IMR-90 (cell line): ENCODE data around the gene EFHB. TPM values are rescaled to one million over a fixed set of nuclear protein-coding genes. Genes with fewer than 3 reads are reported as not detected.

Experiments
- ATAC-seq: fragments of 200-7000 bp; cut with Tn5 transposase; 2 replicates; pipeline ENCODE4 v1.9.1; 2020; ENCODE audit warnings: low read depth, mild to moderate bottlenecking, moderate library complexity
- BruUV-seq: library from RNA; stranded (reverse); fragments of 400-500 nt; replicated peaks from 2 replicates; lab custom pipeline; 2021; lab: Mats Ljungman, UMichigan
- CTCF ChIA-PET: fragments of 300-600 bp; formaldehyde crosslinking; extraction: SDS; loops from one replicate; lab custom pipeline; 2021; ENCODE audit warnings: antibody characterized with exemption; lab: Yijun Ruan, JAX
- POLR2A ChIA-PET: fragments of 300-600 bp; sonication (Branson Sonifier 250); formaldehyde crosslinking; loops from one replicate; lab custom pipeline; 2022; ENCODE audit warnings: antibody characterized with exemption; ENCODE audit not compliant: unreplicated experiment; lab: Charles Lee
- DNase-seq: peaks from one replicate; pipeline ENCODE4 v3.0.0; 2013
- H2AFZ ChIP-seq: replicated peaks from 2 replicates; pipeline ENCODE3; 2013; ENCODE audit warnings: low read length, mild to moderate bottlenecking; ENCODE audit not compliant: poor library complexity
- H2AK5ac ChIP-seq: 2 replicates; pipeline ENCODE4 v1.6.1; 2013; ENCODE audit warnings: low read depth, low read length, inconsistent platforms
- H2AK9ac ChIP-seq: replicated peaks from 2 replicates; pipeline ENCODE3; 2013; ENCODE audit warnings: mild to moderate bottlenecking, low read depth, low read length, moderate library complexity; ENCODE audit not compliant: poor library complexity
- H2BK120ac ChIP-seq: 2 replicates; pipeline ENCODE4 v1.6.1; 2013; ENCODE audit warnings: low read depth, low read length, inconsistent platforms
- H2BK15ac ChIP-seq: 3 replicates; pipeline ENCODE4 v1.6.1; 2013; ENCODE audit warnings: low read depth, low read length, inconsistent platforms
- H2BK20ac ChIP-seq: 2 replicates; pipeline ENCODE4 v1.6.1; 2013; ENCODE audit warnings: low read depth, mild to moderate bottlenecking, inconsistent platforms, low read length, moderate library complexity
- H2BK5ac ChIP-seq: 2 replicates; pipeline ENCODE4 v1.6.1; 2013; ENCODE audit warnings: mild to moderate bottlenecking, low read depth, low read length, inconsistent platforms; ENCODE audit not compliant: poor library complexity, severe bottlenecking
- H3K14ac ChIP-seq: replicated peaks from 2 replicates; pipeline ENCODE4 v1.6.1; 2013; ENCODE audit warnings: low read depth, low read length, inconsistent platforms
- H3K18ac ChIP-seq: 2 replicates; pipeline ENCODE4 v1.6.1; 2013; ENCODE audit warnings: low read depth, low read length, control low read depth
- H3K23ac ChIP-seq: 2 replicates; pipeline ENCODE4 v1.6.1; 2013; ENCODE audit warnings: low read depth, low read length, inconsistent platforms
- H3K27ac ChIP-seq: 2 replicates; pipeline ENCODE4 v1.5.1; 2013; ENCODE audit warnings: mild to moderate bottlenecking, control low read depth, low read length; ENCODE audit not compliant: insufficient read depth
- H3K27me3 ChIP-seq: 2 replicates; pipeline ENCODE4 v1.6.1; 2013; ENCODE audit warnings: low read length; ENCODE audit not compliant: control insufficient read depth, insufficient read depth
- H3K36me3 ChIP-seq: 2 replicates; pipeline ENCODE4 v1.6.1; 2013; ENCODE audit warnings: low read length, mixed read lengths; ENCODE audit not compliant: control insufficient read depth, insufficient read depth
- H3K4ac ChIP-seq: 2 replicates; pipeline ENCODE4 v1.6.1; 2013; ENCODE audit warnings: low read depth, low read length, inconsistent platforms
- H3K4me1 ChIP-seq: 2 replicates; pipeline ENCODE4 v1.6.1; 2013; ENCODE audit warnings: low read length, mixed read lengths; ENCODE audit not compliant: control insufficient read depth, insufficient read depth
- H3K4me2 ChIP-seq: 2 replicates; pipeline ENCODE4 v1.6.1; 2013; ENCODE audit warnings: low read depth, mild to moderate bottlenecking, control low read depth, low read length, moderate library complexity
- H3K4me3 ChIP-seq: 2 replicates; pipeline ENCODE4 v1.5.1; 2013; ENCODE audit warnings: low read depth, mild to moderate bottlenecking, control low read depth, low read length, moderate library complexity; ENCODE audit not compliant: insufficient read depth
- H3K56ac ChIP-seq: 2 replicates; pipeline ENCODE4 v1.6.1; 2013; ENCODE audit warnings: low read length, inconsistent platforms; ENCODE audit not compliant: insufficient read depth; ENCODE audit errors: extremely low read depth
- H3K79me1 ChIP-seq, 2 experiments: 2 replicates each; pipeline ENCODE4 v1.6.1; 2013; ENCODE audit warnings: low read length in 2 of 2, inconsistent platforms in 1 of 2, low read depth in 1 of 2
- H3K9ac ChIP-seq: 2 replicates; pipeline ENCODE4 v1.6.1; 2013; ENCODE audit warnings: low read depth, low read length, control low read depth
- H3K9me1 ChIP-seq: 2 replicates; pipeline ENCODE4 v1.6.1; 2013; ENCODE audit warnings: low read length, inconsistent platforms; ENCODE audit not compliant: insufficient read depth
- H3K9me3 ChIP-seq: 2 replicates; pipeline ENCODE4 v1.6.1; 2013; ENCODE audit warnings: low read length; ENCODE audit not compliant: control insufficient read depth, insufficient read depth
- H4K20me1 ChIP-seq: 2 replicates; pipeline ENCODE4 v1.6.1; 2013; ENCODE audit warnings: low read length, inconsistent platforms; ENCODE audit not compliant: insufficient read depth
- H4K5ac ChIP-seq: 2 replicates; pipeline ENCODE4 v1.6.1; 2013; ENCODE audit warnings: mild to moderate bottlenecking, low read depth, low read length, control low read depth
- H4K8ac ChIP-seq, 2 experiments: 2 replicates each; pipeline ENCODE4 v1.6.1; 2013; ENCODE audit warnings: low read depth in 2 of 2, low read length in 2 of 2, control low read depth in 1 of 2, inconsistent platforms in 1 of 2
- H4K91ac ChIP-seq: 2 replicates; pipeline ENCODE4 v1.6.1; 2013; ENCODE audit warnings: low read depth, low read length, inconsistent platforms; ENCODE audit not compliant: insufficient read depth
- BHLHE40 ChIP-seq: fragments of 150-350 bp; IDR thresholded peaks from 2 replicates; pipeline ENCODE4 v1.6.1; 2016; ENCODE audit warnings: mild to moderate bottlenecking, low read depth, low read length
- CEBPB ChIP-seq: IDR thresholded peaks from 2 replicates; pipeline ENCODE4 v1.6.1; 2012; ENCODE audit warnings: low read depth, low read length, improper control_type of control experiment
- CTCF ChIP-seq: conservative IDR thresholded peaks from 2 replicates; pipeline ENCODE4 v1.5.1; 2012; ENCODE audit warnings: mild to moderate bottlenecking, low read depth, low read length, improper control_type of control experiment
- POLR2A ChIP-seq: IDR thresholded peaks from 2 replicates; pipeline ENCODE4 v1.6.1; 2012; ENCODE audit warnings: mild to moderate bottlenecking, low read depth, low read length
- WGBS, 2 experiments: methylation state at CpG; one replicate each; pipeline versions ENCODE4 v1.1.5 to v1.1.7; 2013; ENCODE audit warnings: missing lambda C conversion rate in 2 of 2; ENCODE audit not compliant: insufficient read length in 1 of 2; ENCODE audit errors: extremely low coverage in 2 of 2; 5-methylcytosine and 5-hydroxymethylcytosine counted together
- dilution Hi-C: fragments of 300-500 bp; cut with HindIII; formaldehyde crosslinking; loops from one replicate; pipeline ENCODE4 v1.14.3; 2018; ENCODE audit warnings: low sequenced_read_pairs; ENCODE audit not compliant: unreplicated experiment
- in situ Hi-C: fragments of 300-500 bp; cut with MboI; formaldehyde crosslinking; loops from 3 replicates; pipeline ENCODE4 v1.14.3; 2019; ENCODE audit warnings: low sequenced_read_pairs, inconsistent platforms, mixed read lengths
- intact Hi-C: fragments of 100-400 bp; cut with micrococcal nuclease; formaldehyde crosslinking; loops from 2 replicates; pipeline ENCODE4 v1.10.0; 2022
- polyA plus RNA-seq, 3 experiments: library from polyadenylated mRNA; depleted of rRNA; stranded (reverse); fragments of >200 nt; gene quantifications; 2 replicates each; pipeline ENCODE4 v1.2.3, GENCODE V29; 2012; ENCODE audit warnings: low replicate concordance in 1 of 3
- total RNA-seq: library from RNA; depleted of rRNA; stranded (reverse); fragments of >200 nt; gene quantifications from 2 replicates; pipeline ENCODE4 v1.2.3, GENCODE V29; 2012

Gene EFHB
- total and polyA plus RNA-seq, 2 of the 4 experiments (the other 2 are of a cell fraction) = under 0.01 to 1.0 TPM

GRCh38 chr3:19907523-19907922, 26.5 kb downstream of the EFHB start:
- Histone ChIP-seq H3K27me3 (no peaks in the 10 kb centered on the region), H3K23ac (no peak overlapping the region), H4K5ac (no peak overlapping the region), H3K9me1 (no peaks in the 10 kb centered on the region), H3K4me1 (no peaks in the 10 kb centered on the region), H3K4me3 (no peak overlapping the region), H4K91ac (no peak overlapping the region), H3K56ac (no peak overlapping the region), H3K4ac (no peak overlapping the region), H2BK15ac (no peak overlapping the region), H3K4me2 (no peak overlapping the region), H4K20me1 (no peaks in the 10 kb centered on the region), H3K36me3 (no peaks in the 10 kb centered on the region), H2AK5ac (no peak overlapping the region), H2BK120ac (no peak overlapping the region), H2AFZ (no peak overlapping the region), H3K27ac (no peak overlapping the region), H4K8ac (no peak overlapping the region), H3K9ac (no peak overlapping the region), H3K18ac (no peak overlapping the region), H3K79me1 (no peaks in the 10 kb centered on the region), H2AK9ac (no peak overlapping the region), H3K14ac (no peak overlapping the region), H2BK5ac (no peak overlapping the region), H3K9me3 (no peaks in the 10 kb centered on the region), H2BK20ac (no peak overlapping the region)
- in situ Hi-C loops = no loop called here
- BruUV-seq = no TSS peak
- dilution Hi-C loops = no loop called here
- TF ChIP-seq POLR2A (no peak), BHLHE40 (no peak), CTCF (no peak), CEBPB (no peak)
- ATAC-seq (no peak), DNase-seq (no peak)
- WGBS, 2 experiments = no CpG with 5 or more reads among the region's 3 CpGs
- intact Hi-C loops = no loop called here
- ChIA-PET POLR2A (interaction anchor here (0.6 kb wide), 1 partner anchor 12 kb away, joined by 3 read pairs; no protein-coding TSS in a partner anchor), CTCF (no interaction called here)
